Lower leg skin (tissue), 3 donors: ENCODE results near the gene ADAMTSL1.

ENCODE experiments used
- CTCF ChIP-seq, 3 donors: fragments of 450-650 bp; IDR thresholded peaks; one replicate each; pipeline ENCODE4 v1.5.1; 2016; ENCODE audit warnings: antibody characterized with exemption in 3 of 3, mild to moderate bottlenecking in 3 of 3, moderate library complexity in 2 of 3
- POLR2A ChIP-seq, 2 donors: fragments of 450-650 bp; IDR thresholded peaks; one replicate each; pipeline ENCODE4 v1.6.1; 2016 to 2017; ENCODE audit warnings: antibody characterized with exemption in 2 of 2, mild to moderate bottlenecking in 1 of 2, moderate library complexity in 1 of 2

- TF ChIP-seq POLR2A (IDR thresholded peaks at IDR 0.05): no peak
- no peak for TF ChIP-seq CTCF (IDR thresholded peaks at IDR 0.05)
Observed at GRCh38 chr9:18748251-18748701, 274.3 kb downstream of the ADAMTSL1 start.
